ENCODE measurements around the gene PTPN13.

DNA sequence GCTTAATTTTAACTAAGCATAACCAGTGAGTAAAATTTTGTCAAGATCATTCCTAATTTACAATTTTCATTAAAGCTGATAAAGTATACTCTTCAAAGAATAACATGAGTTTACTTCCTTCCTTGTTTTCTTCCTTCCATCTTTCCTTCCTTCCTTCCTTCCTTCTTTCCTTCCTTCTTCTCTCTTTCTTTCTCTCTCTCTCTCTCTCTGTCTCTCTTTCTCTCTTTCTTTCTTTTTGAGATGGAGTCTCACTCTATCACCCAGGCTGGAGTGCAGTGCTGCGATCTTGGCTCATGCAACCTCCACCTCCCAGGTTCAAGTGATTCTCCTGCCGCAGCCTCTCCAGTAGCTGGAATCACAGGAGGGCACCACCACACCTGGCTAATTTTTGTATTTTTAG lies 42.7 kb upstream of the PTPN13 start:
- TF ChIP-seq CTCF (IDR thresholded peaks at IDR 0.05) (no peak), POLR2A (IDR thresholded peaks at IDR 0.05) (no peak), POLR2AphosphoS5 (IDR thresholded peaks at IDR 0.05) (no peak)

All from breast epithelium (tissue), 3 donors.